GM19452 (cell line): ENCODE measurements around the gene CFAP43.
"Not testable (repeated sequence)": the region's sequence is repeated elsewhere in the genome, so short reads cannot be mapped to it uniquely, and the experiment has no call there.

Experiments used
- ATAC-seq: cut with Tn5 transposase; IDR thresholded peaks from one replicate; pipeline ENCODE4 v1.9.1; 2021; ENCODE audit not compliant: unreplicated experiment

CFAP43 gene

DNA sequence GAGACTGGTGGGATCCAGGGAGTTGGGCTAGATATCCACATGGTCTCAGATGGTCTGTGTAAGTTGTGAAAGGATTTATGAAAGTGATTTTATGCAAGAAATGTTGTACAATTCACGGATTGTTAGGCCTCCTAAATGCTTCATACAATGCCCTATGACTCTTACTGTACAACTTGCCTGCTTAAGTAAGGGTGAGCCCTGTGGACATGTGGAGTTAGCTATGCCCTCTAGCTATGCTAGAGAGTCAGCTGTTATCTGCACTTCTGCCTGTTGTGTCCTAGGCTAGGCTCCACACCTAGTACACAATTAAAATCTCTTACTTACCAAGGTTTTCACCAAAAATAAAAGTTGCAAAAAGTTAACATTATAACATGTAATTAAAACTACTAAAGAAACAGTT is 1.7 kb upstream of the CFAP43 start:
- no peak for ATAC-seq

DNA sequence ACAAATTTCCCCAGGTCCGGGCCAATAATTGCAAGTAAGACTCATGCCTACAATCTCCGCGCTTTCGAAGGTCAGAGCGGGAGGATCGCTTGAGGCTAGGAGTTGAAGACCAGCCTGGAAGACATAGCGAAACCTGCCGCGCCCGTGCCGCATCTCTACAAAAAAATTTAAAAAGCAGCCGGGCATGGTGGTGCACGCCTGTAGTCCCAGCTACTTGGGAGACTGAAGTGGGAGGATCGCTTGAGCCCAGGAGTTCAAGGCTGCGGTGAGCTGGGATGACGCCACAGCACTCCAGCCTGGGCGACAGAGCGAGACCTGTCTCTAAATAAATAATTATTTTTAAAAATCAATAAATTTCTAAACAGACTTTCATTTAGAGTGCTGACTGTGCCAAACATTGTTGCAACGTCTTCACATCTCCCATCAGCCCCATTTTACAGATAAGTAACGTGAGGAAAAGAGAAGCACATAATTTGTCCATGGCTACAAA is 494 bp upstream of the CFAP43 start:
- ATAC-seq, result peak; percentile 22

DNA sequence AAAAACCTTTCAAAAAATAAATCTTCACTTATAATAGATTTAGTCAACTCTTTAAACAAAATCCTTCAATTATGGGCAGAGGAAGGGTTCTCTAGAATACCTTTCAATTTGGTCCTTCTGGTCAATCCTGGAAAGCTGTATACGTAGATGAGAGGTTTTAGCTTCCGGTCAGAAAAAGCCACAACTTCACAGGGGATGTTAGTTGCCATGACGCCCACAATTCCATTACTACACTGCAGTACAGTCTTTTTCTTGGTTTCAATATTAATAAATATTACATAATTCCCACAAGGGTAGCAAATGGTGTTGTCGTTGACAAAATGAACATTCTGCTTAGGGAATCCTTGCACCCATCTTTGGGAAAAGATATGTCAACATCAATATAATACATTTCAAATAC is 1.7 kb downstream of the CFAP43 start:
- no peak for ATAC-seq

GRCh38 chr10:104223304-104223703 is 8.9 kb downstream of the CFAP43 start:
- no peak for ATAC-seq

- ATAC-seq, result no peak
Measured at GRCh38 chr10:104220522-104220921, 11.6 kb downstream of the CFAP43 start.

GRCh38 chr10:104218751-104219150 is 13.4 kb downstream of the CFAP43 start:
- no peak for ATAC-seq

DNA sequence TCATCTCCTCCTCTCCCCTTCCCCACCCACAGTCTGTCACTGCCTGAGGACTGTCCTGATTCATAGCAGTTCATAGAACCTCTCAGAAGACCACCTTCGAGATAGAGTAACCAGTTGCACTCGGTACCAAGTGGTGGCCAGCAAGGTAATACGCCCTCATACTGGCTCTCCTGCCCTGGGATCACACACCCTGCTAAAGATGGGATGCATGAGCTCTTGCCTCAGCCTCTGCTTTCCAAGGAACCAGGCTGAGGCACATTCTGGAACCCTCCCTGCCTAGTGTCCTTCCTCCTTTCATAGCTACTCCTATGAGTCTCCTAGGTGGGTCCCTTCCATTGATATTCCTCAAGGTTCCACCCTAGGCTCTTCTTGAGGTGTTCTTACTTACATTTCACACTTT is 15.5 kb downstream of the CFAP43 start:
- no peak for ATAC-seq

DNA sequence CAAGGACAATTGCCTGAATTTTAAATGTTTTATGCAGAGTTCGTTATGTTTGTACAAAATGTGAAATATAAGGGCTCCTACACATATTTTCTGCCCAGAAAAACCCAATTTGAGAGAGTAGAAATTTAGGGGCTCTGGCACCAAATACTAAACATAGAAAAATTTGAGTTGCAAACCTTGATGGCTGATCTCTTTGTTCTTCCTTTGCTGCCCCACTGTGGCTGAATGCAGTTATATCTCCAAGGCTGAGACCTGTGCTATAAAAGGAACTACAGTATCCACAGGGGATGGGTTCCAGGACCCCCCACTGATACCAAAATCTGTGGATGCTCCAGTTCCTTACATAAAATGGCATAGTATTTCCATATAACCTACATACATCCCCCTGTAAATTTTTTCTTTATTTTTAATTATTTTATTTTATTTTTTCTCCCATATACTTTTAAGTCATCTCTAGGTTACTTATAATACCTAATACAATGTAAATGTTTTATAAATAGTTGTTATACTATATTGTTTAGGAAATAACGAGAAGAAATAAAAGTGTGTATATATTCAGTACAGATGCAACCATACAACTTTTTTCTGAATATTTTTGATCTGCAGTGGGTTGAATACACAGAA is 22.5 kb downstream of the CFAP43 start:
- no peak for ATAC-seq

DNA sequence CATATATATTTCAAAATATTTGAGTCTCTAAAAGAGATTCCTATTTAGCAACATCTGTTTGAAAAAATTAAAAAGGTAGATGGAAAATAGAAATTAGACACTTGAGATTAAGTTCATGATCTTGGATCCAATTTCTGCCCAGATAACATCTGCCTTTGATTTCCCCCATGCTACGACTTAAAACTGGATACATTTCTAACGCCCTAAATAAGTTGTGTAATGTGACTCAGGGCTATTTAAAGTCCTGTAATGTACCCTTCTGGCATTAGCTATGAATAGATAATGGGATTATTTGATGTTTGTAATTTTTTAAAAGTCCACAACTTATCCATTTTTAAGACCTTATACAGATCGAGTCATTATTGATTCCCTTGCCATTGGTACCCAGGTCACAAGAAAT is 23.4 kb downstream of the CFAP43 start:
- no peak for ATAC-seq

- no peak for ATAC-seq
Measured at GRCh38 chr10:104202231-104202630, 29.9 kb downstream of the CFAP43 start.

GRCh38 chr10:104201636-104202035 is 30.5 kb downstream of the CFAP43 start:
- no peak for ATAC-seq

DNA sequence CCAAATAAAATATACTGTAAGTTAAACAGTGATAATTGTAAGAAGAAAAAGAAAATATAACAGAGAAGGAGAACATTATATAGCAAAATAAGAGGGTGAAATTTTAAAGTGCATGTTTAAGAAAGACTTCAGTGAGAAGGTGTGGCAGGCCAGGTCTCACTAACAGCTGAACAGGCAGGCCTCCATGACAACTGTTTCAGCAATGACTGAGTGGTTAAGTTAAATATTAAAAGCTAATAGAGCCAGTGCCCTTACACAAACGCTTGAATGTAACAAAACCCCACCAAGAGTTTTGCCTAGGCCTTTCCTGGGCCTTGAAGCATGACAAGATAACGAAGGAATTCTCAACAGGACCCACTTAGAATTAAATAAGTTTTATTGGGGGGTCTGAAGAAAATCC is 32.6 kb downstream of the CFAP43 start:
- ATAC-seq, result no peak

- no peak for ATAC-seq
Measured at GRCh38 chr10:104197364-104197763, 34.8 kb downstream of the CFAP43 start.

DNA sequence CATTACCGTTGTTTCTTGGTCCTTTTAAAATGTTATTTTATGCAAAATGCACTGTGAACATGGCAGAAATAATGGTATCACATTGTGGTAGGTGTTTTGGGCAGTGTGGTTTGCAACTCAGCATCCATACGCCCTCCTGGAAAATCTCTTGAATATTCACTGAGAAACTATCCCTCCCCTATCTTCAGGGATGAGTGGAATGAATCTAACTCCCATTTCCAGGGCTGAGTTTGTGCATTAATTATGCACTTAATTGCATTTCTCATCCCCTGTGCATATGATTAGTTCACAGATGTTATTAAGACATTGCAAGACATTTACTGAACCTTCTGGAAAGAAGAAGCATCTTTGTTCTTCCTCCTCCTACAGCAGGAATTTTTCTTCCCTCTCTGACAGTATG is 36.5 kb downstream of the CFAP43 start:
- ATAC-seq, result no peak

- no peak for ATAC-seq
Measured at GRCh38 chr10:104193787-104194186, 38.4 kb downstream of the CFAP43 start.

DNA sequence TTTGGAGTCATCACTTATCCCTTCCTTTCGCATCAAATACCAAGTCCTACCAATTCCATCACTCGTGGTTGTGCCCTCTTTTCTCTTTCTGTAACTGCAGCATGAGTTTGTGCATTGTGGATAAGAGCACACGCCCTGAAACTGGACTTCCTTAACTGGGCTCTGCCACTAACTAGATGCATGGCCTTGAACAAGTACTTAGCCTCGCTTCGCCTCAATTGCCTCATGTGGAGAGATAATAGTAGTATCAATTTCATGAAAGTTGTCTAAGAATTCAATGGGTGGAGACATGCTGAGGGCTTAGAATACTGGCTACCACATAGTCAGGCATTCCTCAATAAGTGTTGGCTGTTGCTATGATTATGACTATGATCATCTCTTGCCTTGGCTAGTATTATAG is 41.5 kb downstream of the CFAP43 start:
- ATAC-seq, result no peak

DNA sequence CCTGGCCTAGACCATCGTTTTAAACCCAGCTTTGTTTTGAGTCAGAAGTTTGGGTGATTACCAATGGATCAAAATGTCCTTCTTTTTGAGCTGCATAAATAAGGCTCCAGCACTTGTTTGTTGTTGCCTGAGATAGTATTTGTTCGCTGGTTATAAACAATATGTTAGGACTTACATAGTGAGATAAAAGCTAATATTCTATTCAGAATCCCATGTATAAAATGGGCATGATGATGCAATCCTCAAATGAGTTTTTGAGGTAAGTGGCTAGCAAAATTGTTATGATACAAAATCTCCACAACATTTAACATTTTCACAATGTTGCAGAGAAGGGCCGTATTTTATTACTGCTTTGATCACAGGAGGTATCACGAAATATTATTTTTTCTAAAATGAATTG is 48.5 kb downstream of the CFAP43 start:
- ATAC-seq, result no peak

DNA sequence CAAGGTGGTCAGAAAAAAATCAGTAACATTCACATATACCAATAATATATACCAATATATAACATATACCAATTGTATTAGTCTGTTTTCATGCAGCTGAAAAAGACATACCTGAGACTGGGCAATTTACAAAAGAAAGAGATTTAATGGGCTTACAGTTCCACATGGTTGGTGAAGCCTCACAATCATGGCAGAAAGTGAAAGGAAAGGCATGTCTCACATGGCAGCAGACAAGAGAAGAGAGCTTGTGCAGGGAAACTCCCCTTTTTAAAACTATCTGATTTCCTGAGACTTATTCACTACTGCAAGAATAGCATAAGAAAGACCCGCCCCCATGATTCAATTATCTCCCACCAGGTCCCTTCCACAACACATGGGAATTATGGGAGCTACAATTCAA is 58.0 kb downstream of the CFAP43 start:
- not testable (repeated sequence) for ATAC-seq

GRCh38 chr10:104170610-104171254 is 61.4 kb downstream of the CFAP43 start:
- ATAC-seq, result no peak

- ATAC-seq, result no peak
Measured at GRCh38 chr10:104155591-104155990, 76.6 kb downstream of the CFAP43 start.

DNA sequence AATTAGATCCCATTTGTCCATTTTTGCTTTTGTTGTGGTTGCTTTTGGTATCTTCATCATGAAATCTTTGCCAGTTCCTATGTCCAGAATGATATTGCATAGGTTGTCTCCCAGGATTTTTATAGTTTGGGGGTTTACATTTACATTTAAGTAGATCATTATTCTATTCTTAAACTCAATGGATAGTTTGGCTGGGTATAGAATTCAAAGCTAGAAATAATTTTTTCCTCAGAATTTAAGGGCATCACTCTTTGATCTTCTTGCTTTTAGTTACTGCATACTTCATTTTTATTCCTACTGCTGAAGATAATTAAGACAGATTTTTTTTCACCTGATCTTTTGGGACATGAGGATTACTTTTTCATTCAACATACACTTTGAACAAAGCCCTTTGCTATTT is 80.4 kb downstream of the CFAP43 start:
- no peak for ATAC-seq

- ATAC-seq, result no peak
Measured at GRCh38 chr10:104150139-104150538, 82.0 kb downstream of the CFAP43 start.

DNA sequence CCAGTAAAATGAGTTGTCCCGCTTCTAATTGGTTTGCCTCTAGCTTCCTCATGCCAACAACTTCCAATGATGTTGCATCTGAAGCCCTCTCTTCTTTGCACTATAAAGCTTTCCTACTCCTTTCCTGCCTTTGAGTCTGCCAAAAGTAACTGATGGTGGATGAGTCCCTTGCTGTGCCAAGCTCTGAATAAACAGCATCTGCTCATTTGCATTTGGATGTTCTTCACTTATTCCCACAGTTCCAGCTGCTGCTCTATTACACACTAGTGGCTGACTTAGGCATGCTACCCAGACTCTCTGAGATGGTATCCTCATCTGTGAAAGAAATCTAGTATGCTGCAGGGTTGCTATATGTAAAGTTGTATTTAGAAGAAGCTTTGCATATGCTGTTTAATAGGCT is 85.3 kb downstream of the CFAP43 start:
- ATAC-seq, result no peak
